Astrocyte (in vitro differentiated cells and primary cell): ENCODE results near the gene TANK. TPM values are rescaled to one million over a fixed set of nuclear protein-coding genes. Genes with fewer than 3 reads are reported as not detected.

Source experiments
- DNase-seq: peaks from one replicate; pipeline ENCODE4 v3.0.0-alpha.2; 2010; ENCODE audit warnings: low read depth
- FAIRE-seq: peaks from 2 replicates; lab custom pipeline; 2011; peaks lifted over from hg19 to GRCh38; lab: Jason Lieb, UNC
- H2AFZ ChIP-seq: 2 replicates; pipeline ENCODE4 v1.6.0; 2012; ENCODE audit warnings: low read depth, low read length, inconsistent platforms
- H3K27ac ChIP-seq: 2 replicates; pipeline ENCODE4 v1.5.1; 2011; ENCODE audit warnings: low read depth, low read length, inconsistent platforms
- H3K27me3 ChIP-seq: 2 replicates; pipeline ENCODE4 v1.6.0; 2011; ENCODE audit warnings: low read length, inconsistent platforms; ENCODE audit not compliant: insufficient read depth
- H3K36me3 ChIP-seq: 2 replicates; pipeline ENCODE4 v1.5.1; 2011; ENCODE audit warnings: low read length, inconsistent platforms; ENCODE audit not compliant: insufficient read depth
- H3K4me1 ChIP-seq: 2 replicates; pipeline ENCODE4 v1.5.1; 2011; ENCODE audit warnings: low read length, inconsistent platforms; ENCODE audit not compliant: insufficient read depth
- H3K4me2 ChIP-seq: 2 replicates; pipeline ENCODE4 v1.6.0; 2012; ENCODE audit warnings: low read length, inconsistent platforms
- H3K4me3 ChIP-seq: 2 replicates; pipeline ENCODE4 v1.5.1; 2011; ENCODE audit warnings: low read depth, mild to moderate bottlenecking, low read length, inconsistent platforms; ENCODE audit not compliant: insufficient read depth
- H3K79me2 ChIP-seq: 2 replicates; pipeline ENCODE4 v1.6.0; 2012; ENCODE audit warnings: mild to moderate bottlenecking, low read length, inconsistent platforms; ENCODE audit not compliant: insufficient read depth
- H3K9ac ChIP-seq: 2 replicates; pipeline ENCODE4 v1.6.0; 2012; ENCODE audit warnings: mild to moderate bottlenecking, low read length, inconsistent platforms
- H3K9me3 ChIP-seq: 2 replicates; pipeline ENCODE4 v1.5.1; 2012; ENCODE audit warnings: low read depth, mild to moderate bottlenecking, low read length, inconsistent platforms; ENCODE audit not compliant: insufficient read depth
- H4K20me1 ChIP-seq: 2 replicates; pipeline ENCODE4 v1.6.0; 2012; ENCODE audit warnings: low read length, inconsistent platforms; ENCODE audit not compliant: insufficient read depth
- H3K27ac Mint-ChIP-seq: one replicate; pipeline ENCODE4 v1.8.0; 2021; ENCODE audit warnings: mild to moderate bottlenecking, mixed read lengths; ENCODE audit not compliant: unreplicated experiment
- H3K27me3 Mint-ChIP-seq: one replicate; pipeline ENCODE4 v1.8.0; 2021; ENCODE audit warnings: low read depth, mixed read lengths; ENCODE audit not compliant: unreplicated experiment
- H3K36me3 Mint-ChIP-seq: one replicate; pipeline ENCODE4 v1.8.0; 2021; ENCODE audit warnings: low read depth, mixed read lengths; ENCODE audit not compliant: unreplicated experiment
- H3K4me1 Mint-ChIP-seq: one replicate; pipeline ENCODE4 v1.8.0; 2021; ENCODE audit warnings: low read depth, mixed read lengths; ENCODE audit not compliant: unreplicated experiment
- H3K4me3 Mint-ChIP-seq: one replicate; pipeline ENCODE4 v1.8.0; 2021; ENCODE audit warnings: mild to moderate bottlenecking, moderate library complexity, mixed read lengths; ENCODE audit not compliant: unreplicated experiment
- H3K9me3 Mint-ChIP-seq: one replicate; pipeline ENCODE4 v1.8.0; 2021; ENCODE audit warnings: mild to moderate bottlenecking, mixed read lengths; ENCODE audit not compliant: unreplicated experiment
- CTCF ChIP-seq: IDR thresholded peaks from 2 replicates; pipeline ENCODE4 v1.5.1; 2011; ENCODE audit warnings: low read depth, mild to moderate bottlenecking, inconsistent platforms, low read length, moderate library complexity; ENCODE audit not compliant: insufficient read depth
- EZH2 ChIP-seq: IDR thresholded peaks from 2 replicates; pipeline ENCODE4 v1.6.1; 2012; ENCODE audit warnings: mild to moderate bottlenecking, low read length, inconsistent platforms; ENCODE audit not compliant: insufficient read depth
- total RNA-seq: library from RNA; stranded (reverse); gene quantifications from 2 replicates; pipeline ENCODE4 v1.2.1, GENCODE V29; 2021

Gene TANK
- total RNA-seq, 1 donor from 2014 or later: 55.7 TPM

DNA sequence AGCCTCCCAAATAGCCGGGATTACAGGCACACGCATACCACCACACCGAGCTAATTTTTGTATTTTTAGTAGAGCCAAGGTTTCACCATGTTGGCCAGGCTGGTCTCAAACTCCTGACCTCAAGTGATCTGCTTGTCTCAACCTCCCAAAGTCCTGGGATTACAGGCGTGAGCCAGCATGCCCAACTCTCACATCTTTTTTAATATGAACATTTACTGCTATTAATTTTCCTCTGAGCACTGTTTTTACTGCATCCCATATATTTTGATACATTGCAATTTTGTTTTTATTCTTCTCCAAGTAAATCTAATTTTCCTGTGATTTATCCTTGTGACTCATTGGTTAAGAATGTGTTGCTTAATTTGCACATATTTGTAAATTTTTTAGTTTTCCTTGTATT, 9.5 kb upstream of the TANK start:
- H3K9me3 ChIP-seq: peaks cover 4% of the 10 kb centered on the region
- H3K9ac ChIP-seq: no peak overlapping the region
- H3K36me3 ChIP-seq: no peaks in the 10 kb centered on the region
- no peak overlapping the region for H3K27ac Mint-ChIP-seq
- no peaks in the 10 kb centered on the region for H4K20me1 ChIP-seq
- H3K27me3 Mint-ChIP-seq: no peaks in the 10 kb centered on the region
- peaks cover 21% of the 10 kb centered on the region for H3K9me3 Mint-ChIP-seq
- no peak overlapping the region for H2AFZ ChIP-seq
- no peak overlapping the region for H3K4me2 ChIP-seq
- no peaks in the 10 kb centered on the region for H3K4me1 ChIP-seq
- no peak overlapping the region for H3K4me3 Mint-ChIP-seq
- H3K27me3 ChIP-seq: no peaks in the 10 kb centered on the region
- DNase-seq (no peak), FAIRE-seq (no peak)
- H3K4me3 ChIP-seq: no peak overlapping the region
- H3K79me2 ChIP-seq: no peaks in the 10 kb centered on the region
- H3K4me1 Mint-ChIP-seq: peaks cover 3% of the 10 kb centered on the region
- no peak overlapping the region for H3K27ac ChIP-seq
- TF ChIP-seq CTCF (no peak), EZH2 (no peak)
- peaks cover 25% of the 10 kb centered on the region for H3K36me3 Mint-ChIP-seq

DNA sequence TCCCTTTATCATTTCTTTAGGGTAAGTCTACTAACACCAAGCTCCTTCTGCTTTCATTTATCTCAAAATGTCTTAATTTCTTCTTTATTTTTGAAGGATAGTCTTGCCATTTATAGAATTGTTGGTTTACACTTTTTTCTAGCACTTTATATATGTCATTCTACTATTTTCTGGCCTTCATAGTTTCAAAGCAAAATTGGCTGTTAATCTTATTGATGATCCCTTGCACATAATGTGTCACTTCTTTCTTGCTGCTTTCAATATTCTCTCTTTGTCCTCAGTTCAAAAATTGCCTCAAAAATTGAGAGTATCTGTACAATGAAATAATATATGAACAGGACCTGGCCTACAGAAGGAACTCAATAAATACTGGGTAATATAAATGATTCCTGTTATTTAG, 7.9 kb upstream of the TANK start:
- no peaks in the 10 kb centered on the region for H3K79me2 ChIP-seq
- H4K20me1 ChIP-seq: no peaks in the 10 kb centered on the region
- H3K27me3 ChIP-seq: no peaks in the 10 kb centered on the region
- H3K9me3 Mint-ChIP-seq: peaks cover 21% of the 10 kb centered on the region
- no peak overlapping the region for H2AFZ ChIP-seq
- H3K27ac Mint-ChIP-seq: no peak overlapping the region
- no peak overlapping the region for H3K4me3 Mint-ChIP-seq
- FAIRE-seq (no peak), DNase-seq (no peak)
- peaks cover 2% of the 10 kb centered on the region for H3K4me1 Mint-ChIP-seq
- no peak overlapping the region for H3K4me3 ChIP-seq
- no peak overlapping the region for H3K9ac ChIP-seq
- H3K4me1 ChIP-seq: no peaks in the 10 kb centered on the region
- peaks cover 3% of the 10 kb centered on the region for H3K9me3 ChIP-seq
- no peaks in the 10 kb centered on the region for H3K27me3 Mint-ChIP-seq
- no peak overlapping the region for H3K27ac ChIP-seq
- TF ChIP-seq EZH2 (no peak), CTCF (no peak)
- peaks cover 21% of the 10 kb centered on the region for H3K36me3 Mint-ChIP-seq
- no peaks in the 10 kb centered on the region for H3K36me3 ChIP-seq
- H3K4me2 ChIP-seq: no peak overlapping the region

DNA sequence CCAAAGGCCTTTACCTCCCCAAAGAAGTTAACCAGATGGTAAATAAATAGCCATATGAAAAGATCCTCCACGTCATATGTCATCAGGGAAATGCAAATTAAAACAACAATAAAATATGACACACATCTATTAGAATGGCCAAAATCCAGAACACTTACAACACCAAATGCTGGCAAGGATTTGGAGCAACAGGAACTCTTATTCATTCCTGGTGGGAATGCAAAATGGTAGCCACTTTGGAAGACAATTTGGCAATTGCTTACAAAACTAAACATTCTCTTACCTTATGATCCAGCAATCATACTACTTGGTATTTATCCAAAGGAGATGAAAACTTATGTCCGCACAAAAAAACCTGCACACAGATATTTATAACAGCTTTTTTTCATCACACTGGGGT, 1.3 kb upstream of the TANK start:
- no peak overlapping the region for H3K4me3 Mint-ChIP-seq
- no peak overlapping the region for H3K27ac Mint-ChIP-seq
- H3K27me3 Mint-ChIP-seq: no peaks in the 10 kb centered on the region
- H3K79me2 ChIP-seq: peaks cover 36% of the 10 kb centered on the region
- H3K36me3 Mint-ChIP-seq: no peaks in the 10 kb centered on the region
- no peak overlapping the region for H3K4me2 ChIP-seq
- no peaks in the 10 kb centered on the region for H3K9me3 ChIP-seq
- no peak overlapping the region for H3K27ac ChIP-seq
- H3K4me3 ChIP-seq: no peak overlapping the region
- FAIRE-seq (no peak), DNase-seq (no peak)
- peaks cover 8% of the 10 kb centered on the region for H3K36me3 ChIP-seq
- peaks cover 7% of the 10 kb centered on the region for H3K4me1 Mint-ChIP-seq
- TF ChIP-seq EZH2 (no peak), CTCF (no peak)
- H2AFZ ChIP-seq: no peak overlapping the region
- H4K20me1 ChIP-seq: no peaks in the 10 kb centered on the region
- no peak overlapping the region for H3K9ac ChIP-seq
- no peaks in the 10 kb centered on the region for H3K4me1 ChIP-seq
- no peaks in the 10 kb centered on the region for H3K27me3 ChIP-seq
- H3K9me3 Mint-ChIP-seq: no peaks in the 10 kb centered on the region
